Suprapubic skin (tissue), 4 donors: ENCODE results near the gene SLC6A13. TPM values are rescaled to one million over a fixed set of nuclear protein-coding genes. Genes with fewer than 3 reads are reported as not detected.

Experiments
- DNase-seq, 2 donors: peaks; one replicate each; pipeline ENCODE4 v3.0.0-alpha.2; 2019; ENCODE audit warnings: low spot score in 2 of 2
- H3K27ac ChIP-seq: fragments of 200-600 bp; sonication (generic); one replicate; pipeline ENCODE4 v1.5.1; 2019
- H3K27me3 ChIP-seq: fragments of 200-600 bp; sonication (generic); one replicate; pipeline ENCODE4 v1.5.1; 2019
- H3K36me3 ChIP-seq: fragments of 200-600 bp; sonication (generic); one replicate; pipeline ENCODE4 v1.5.1; 2019
- H3K4me1 ChIP-seq: fragments of 200-600 bp; sonication (generic); one replicate; pipeline ENCODE4 v1.5.1; 2019
- H3K4me3 ChIP-seq: fragments of 200-600 bp; sonication (generic); one replicate; pipeline ENCODE4 v1.5.1; 2019; ENCODE audit warnings: mild to moderate bottlenecking
- H3K9me3 ChIP-seq: fragments of 200-600 bp; sonication (generic); one replicate; pipeline ENCODE4 v1.5.1; 2019
- CTCF ChIP-seq, 2 donors: fragments of 200-600 bp in 1 of 2; fragments of 450-650 bp in 1 of 2; sonication (generic) in 1 of 2; IDR thresholded peaks; one replicate each; pipeline ENCODE4 v1.5.1; 2016 to 2019; ENCODE audit warnings: antibody characterized with exemption in 2 of 2, mild to moderate bottlenecking in 1 of 2, moderate library complexity in 1 of 2
- EP300 ChIP-seq: sonication (generic); formaldehyde crosslinking; IDR thresholded peaks from one replicate; pipeline ENCODE4 v1.6.1; 2017; ENCODE audit warnings: antibody characterized with exemption
- POLR2A ChIP-seq, 2 donors: fragments of 450-650 bp; IDR thresholded peaks; one replicate each; pipeline ENCODE4 v1.6.1; 2017; ENCODE audit warnings: antibody characterized with exemption in 2 of 2, mild to moderate bottlenecking in 2 of 2, moderate library complexity in 2 of 2
- POLR2AphosphoS5 ChIP-seq, 3 donors: sonication (generic); formaldehyde crosslinking; IDR thresholded peaks; one replicate each; pipeline ENCODE4 v1.6.1; 2017; ENCODE audit warnings: antibody characterized with exemption in 3 of 3
- WGBS: methylation state at CpG from one replicate; pipeline ENCODE4 v1.1.5; 2018; 5-methylcytosine and 5-hydroxymethylcytosine counted together
- total RNA-seq, 4 donors: library from RNA; depleted of rRNA; stranded (reverse); fragments of >200 nt; gene quantifications; one replicate each; pipeline ENCODE4 v1.1.0, GENCODE V29; 2016

SLC6A13 gene
- total RNA-seq, 4 donors from 2014 or later = not detected

DNA sequence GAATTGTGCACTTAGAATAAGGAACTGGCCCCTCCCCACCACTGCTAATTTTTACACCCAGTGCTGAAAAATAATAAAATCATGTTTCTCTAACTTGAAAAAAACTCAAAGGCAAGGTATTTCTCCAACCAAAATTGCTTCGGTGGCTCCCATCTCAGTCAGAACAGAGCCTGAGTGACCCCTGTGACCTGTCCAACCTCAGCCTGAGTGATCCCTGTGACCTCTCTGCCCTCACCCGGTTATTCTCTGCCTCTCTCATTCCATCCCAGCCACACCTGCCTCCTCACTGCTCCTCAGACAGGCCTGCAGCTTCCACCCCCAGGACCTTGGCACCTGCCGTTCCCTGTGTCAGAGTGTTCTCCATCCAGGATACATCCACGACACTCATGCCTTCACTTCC is 53.8 kb downstream of the SLC6A13 start:
- peaks cover 15% of the 10 kb centered on the region for H3K4me1 ChIP-seq
- H3K36me3 ChIP-seq = no peaks in the 10 kb centered on the region
- H3K27me3 ChIP-seq = peaks cover 42% of the 10 kb centered on the region
- WGBS = 51% methylated on average over 4 of the region's 4 CpGs
- H3K9me3 ChIP-seq = no peaks in the 10 kb centered on the region
- no peak overlapping the region for H3K27ac ChIP-seq
- no peak for DNase-seq
- no peak overlapping the region for H3K4me3 ChIP-seq
- TF ChIP-seq POLR2A (IDR thresholded peaks at IDR 0.05) = no peak
- TF ChIP-seq POLR2AphosphoS5 (IDR thresholded peaks at IDR 0.05) = no peak
- no peak for TF ChIP-seq EP300
- no peak for TF ChIP-seq CTCF (IDR thresholded peaks at IDR 0.05)

DNA sequence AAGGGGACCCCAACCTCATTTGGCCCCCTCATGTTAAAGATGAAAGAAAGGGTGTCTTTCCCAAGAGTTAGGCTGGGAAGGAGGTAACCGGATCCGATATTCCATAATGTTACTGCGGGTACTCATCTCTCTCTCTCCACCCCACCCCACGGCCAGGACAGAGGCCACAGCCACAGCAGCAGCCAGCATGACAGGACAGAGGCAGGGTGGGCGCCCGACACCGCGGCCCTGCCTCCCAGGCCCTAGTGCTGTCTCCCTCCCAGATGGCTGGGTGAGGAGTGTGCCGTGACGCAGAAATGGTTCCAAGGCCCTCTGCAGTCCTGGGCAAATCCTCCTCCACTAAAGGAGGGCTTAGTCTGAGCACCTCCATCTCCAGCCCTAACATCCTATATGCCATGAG is 54.8 kb downstream of the SLC6A13 start:
- DNase-seq = no peak
- Histone ChIP-seq H3K27me3 (peaks cover 40% of the 10 kb centered on the region), H3K4me1 (peaks cover 14% of the 10 kb centered on the region), H3K4me3 (no peak overlapping the region), H3K36me3 (no peaks in the 10 kb centered on the region), H3K9me3 (no peaks in the 10 kb centered on the region), H3K27ac (no peak overlapping the region)
- TF ChIP-seq POLR2A (IDR thresholded peaks at IDR 0.05) = no peak
- no peak for TF ChIP-seq CTCF (IDR thresholded peaks at IDR 0.05)
- 87% methylated on average over 9 of the region's 10 CpGs for WGBS

DNA sequence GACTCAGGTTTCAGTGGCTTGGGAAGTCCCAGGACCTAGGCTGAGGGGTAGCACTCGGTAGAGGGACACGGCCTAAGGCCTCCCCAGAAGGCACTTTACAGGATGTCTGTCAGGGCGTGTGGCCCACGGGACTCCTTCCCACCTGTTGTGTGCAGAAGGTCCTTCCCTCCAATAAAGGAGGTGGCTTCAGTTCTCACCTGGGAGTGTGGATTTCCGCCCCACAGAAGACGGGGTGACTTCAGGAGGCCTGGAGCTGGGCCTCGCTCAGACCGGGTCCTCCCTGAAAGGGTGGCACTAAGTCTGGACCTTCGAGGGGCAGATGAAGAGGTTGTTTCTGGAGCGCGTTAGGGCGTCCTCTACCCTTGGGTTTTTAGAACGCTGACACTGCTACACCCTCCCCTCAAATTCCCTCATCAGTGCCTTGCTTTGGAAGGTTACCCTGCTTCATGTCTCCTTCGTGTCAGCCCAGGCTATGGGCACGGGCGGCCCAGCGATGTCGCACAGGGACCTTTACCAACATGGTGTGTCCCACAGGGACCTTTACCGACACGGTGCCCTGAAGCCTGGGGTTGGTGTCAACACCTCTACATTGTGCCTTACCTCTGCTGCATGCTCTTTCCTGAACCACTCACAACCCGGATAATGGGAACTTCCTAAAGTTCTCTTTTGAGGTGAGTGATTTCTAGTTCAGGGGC is 55.7 kb downstream of the SLC6A13 start:
- Histone ChIP-seq H3K27ac (no peak overlapping the region), H3K27me3 (peaks cover 42% of the 10 kb centered on the region), H3K9me3 (no peaks in the 10 kb centered on the region), H3K4me3 (no peak overlapping the region), H3K36me3 (no peaks in the 10 kb centered on the region), H3K4me1 (peaks cover 14% of the 10 kb centered on the region)
- no peak for DNase-seq
- WGBS = 89% methylated on average over 9 of the region's 21 CpGs
- TF ChIP-seq POLR2A (IDR thresholded peaks at IDR 0.05) (no peak), POLR2AphosphoS5 (IDR thresholded peaks at IDR 0.05) (no peak), CTCF (IDR thresholded peaks at IDR 0.05) (no peak), EP300 (no peak)

DNA sequence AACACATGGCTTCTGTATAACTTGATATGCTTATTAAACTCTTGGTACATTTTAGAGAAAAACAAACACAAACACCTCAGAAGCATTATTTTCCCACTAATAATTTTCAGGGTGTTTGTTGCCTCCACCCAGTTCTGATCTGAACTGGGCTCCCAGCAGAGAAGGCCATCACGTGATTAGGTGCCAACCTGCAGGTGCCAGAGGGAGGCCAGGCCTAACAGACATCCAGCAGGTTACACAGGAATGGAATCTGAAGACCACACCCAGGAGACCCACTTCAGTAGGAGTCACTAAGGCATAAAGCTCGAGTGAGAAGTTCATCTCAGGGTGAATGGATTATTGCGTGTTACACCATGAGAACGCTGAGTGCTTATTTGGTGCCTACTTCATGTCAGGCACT is 57.6 kb downstream of the SLC6A13 start:
- Histone ChIP-seq H3K27me3 (peaks cover 56% of the 10 kb centered on the region), H3K36me3 (no peaks in the 10 kb centered on the region), H3K4me3 (no peak overlapping the region), H3K4me1 (peaks cover 12% of the 10 kb centered on the region), H3K9me3 (no peaks in the 10 kb centered on the region), H3K27ac (no peak overlapping the region)
- WGBS = 71% methylated on average over 4 of the region's 4 CpGs
- DNase-seq = no peak
- TF ChIP-seq POLR2AphosphoS5 (IDR thresholded peaks at IDR 0.05) (no peak), EP300 (no peak), POLR2A (IDR thresholded peaks at IDR 0.05) (no peak), CTCF (IDR thresholded peaks at IDR 0.05) (no peak)

GRCh38 chr12:204261-204678 is 58.4 kb downstream of the SLC6A13 start:
- peaks cover 51% of the 10 kb centered on the region for H3K27me3 ChIP-seq
- 91% methylated on average over 10 of the region's 11 CpGs for WGBS

More at GRCh38 chr12:204261-204678, 58.4 kb downstream of the SLC6A13 start:
- H3K4me3 ChIP-seq = peak overlapping the region; percentile 52
- H3K9me3 ChIP-seq = no peaks in the 10 kb centered on the region
- TF ChIP-seq CTCF (IDR thresholded peaks at IDR 0.05) (no peak), POLR2A (IDR thresholded peaks at IDR 0.05) (no peak)
- H3K36me3 ChIP-seq = no peaks in the 10 kb centered on the region
- no peak for DNase-seq
- H3K4me1 ChIP-seq = peaks cover 15% of the 10 kb centered on the region
- H3K27ac ChIP-seq = no peak overlapping the region
